ELF-1 (cell line): Measurements from ENCODE around the gene PLAC1.

Source experiments
- DNase-seq: peaks from one replicate; pipeline ENCODE4 v3.0.0-alpha.2; 2016; ENCODE audit warnings: low read depth, low spot score

The PLAC1 gene

GRCh38 chrX:134631426-134632346, 26.6 kb downstream of the PLAC1 start:
- no peak for DNase-seq

- DNase-seq, result no peak
These were observed 29.6 kb downstream of the PLAC1 start for GRCh38 chrX:134628663-134629062.

GRCh38 chrX:134626434-134626833, 31.8 kb downstream of the PLAC1 start:
- no peak for DNase-seq

- no peak for DNase-seq
These were observed 33.0 kb downstream of the PLAC1 start for GRCh38 chrX:134625315-134625718.

GRCh38 chrX:134624046-134624430, 34.2 kb downstream of the PLAC1 start:
- no peak for DNase-seq

GRCh38 chrX:134623293-134624045, 34.8 kb downstream of the PLAC1 start:
- peak; percentile 17 for DNase-seq

GRCh38 chrX:134622813-134623185, 35.5 kb downstream of the PLAC1 start:
- DNase-seq, result peak; percentile 75

GRCh38 chrX:134622056-134622812, 36.0 kb downstream of the PLAC1 start:
- DNase-seq, result peak; percentile 86

GRCh38 chrX:134619838-134620237, 38.4 kb downstream of the PLAC1 start:
- DNase-seq, result no peak

GRCh38 chrX:134613396-134613795, 44.9 kb downstream of the PLAC1 start:
- DNase-seq, result no peak

GRCh38 chrX:134608153-134608552, 50.1 kb downstream of the PLAC1 start:
- no peak for DNase-seq

GRCh38 chrX:134607523-134607922, 50.7 kb downstream of the PLAC1 start:
- DNase-seq, result no peak

GRCh38 chrX:134604701-134605311, 53.5 kb downstream of the PLAC1 start:
- no peak for DNase-seq

GRCh38 chrX:134603806-134604700, 54.2 kb downstream of the PLAC1 start:
- DNase-seq, result peak; percentile 30

GRCh38 chrX:134602410-134602809, 55.9 kb downstream of the PLAC1 start:
- DNase-seq, result no peak

- DNase-seq, result no peak
These were observed 57.0 kb downstream of the PLAC1 start for GRCh38 chrX:134601240-134601765.

- no peak for DNase-seq
These were observed 57.6 kb downstream of the PLAC1 start for GRCh38 chrX:134600714-134601113.

GRCh38 chrX:134599184-134599914, 58.9 kb downstream of the PLAC1 start:
- no peak for DNase-seq

GRCh38 chrX:134592303-134592702, 66.0 kb downstream of the PLAC1 start:
- DNase-seq, result no peak

GRCh38 chrX:134591502-134591901, 66.8 kb downstream of the PLAC1 start:
- DNase-seq, result no peak
